Fibroblast of lung (primary cell): Measurements from ENCODE around the gene SLC51B. TPM values are rescaled to one million over a fixed set of nuclear protein-coding genes. Genes with fewer than 3 reads are reported as not detected.
"Not testable (repeated sequence)": the region's sequence is repeated elsewhere in the genome, so short reads cannot be mapped to it uniquely, and the experiment has no call there.

Source experiments
- DNase-seq, 2 donors: peaks; one replicate each; pipeline versions ENCODE4 v3.0.0 to v3.0.0-alpha.2; 2010; ENCODE audit warnings: low read depth in 2 of 2
- H2AFZ ChIP-seq: 2 replicates; pipeline ENCODE4 v1.5.1; 2012; ENCODE audit warnings: low read length, control low read depth, inconsistent platforms
- H3K27ac ChIP-seq: 2 replicates; pipeline ENCODE4 v1.5.1; 2011; ENCODE audit warnings: low read length, control low read depth; ENCODE audit not compliant: insufficient read depth
- H3K27me3 ChIP-seq: 2 replicates; pipeline ENCODE4 v1.5.1; 2011; ENCODE audit warnings: mild to moderate bottlenecking, low read length; ENCODE audit not compliant: control insufficient read depth, insufficient read depth
- H3K36me3 ChIP-seq: 2 replicates; pipeline ENCODE4 v1.5.1; 2011; ENCODE audit warnings: low read length; ENCODE audit not compliant: control insufficient read depth, insufficient read depth
- H3K4me1 ChIP-seq: 2 replicates; pipeline ENCODE4 v1.5.1; 2011; ENCODE audit warnings: low read length; ENCODE audit not compliant: control insufficient read depth, insufficient read depth; ENCODE audit errors: extremely low read depth
- H3K4me2 ChIP-seq: 2 replicates; pipeline ENCODE4 v1.5.1; 2011; ENCODE audit warnings: low read length, control low read depth; ENCODE audit not compliant: insufficient read depth; ENCODE audit errors: extremely low read depth
- H3K4me3 ChIP-seq, 4 experiments: fragments of 200-600 bp in 1 of 4; sonication (generic) in 1 of 4; replicated peaks in 1 of 4; 2 replicates each; pipeline ENCODE4 v1.5.1; 2011 to 2016; ENCODE audit warnings: low read length in 4 of 4, low read depth in 3 of 4, mild to moderate bottlenecking in 3 of 4, control low read depth in 2 of 4, inconsistent platforms in 1 of 4, mixed read lengths in 1 of 4; ENCODE audit not compliant: insufficient read depth in 1 of 4; ENCODE audit errors: control extremely low read depth in 1 of 4
- H3K79me2 ChIP-seq: 2 replicates; pipeline ENCODE4 v1.5.1; 2012; ENCODE audit warnings: mild to moderate bottlenecking, low read length, inconsistent platforms; ENCODE audit not compliant: control insufficient read depth, insufficient read depth
- H3K9ac ChIP-seq: 2 replicates; pipeline ENCODE4 v1.5.1; 2011; ENCODE audit warnings: mild to moderate bottlenecking, low read length, control low read depth; ENCODE audit not compliant: insufficient read depth
- H3K9me3 ChIP-seq: 2 replicates; pipeline ENCODE4 v1.5.1; 2012; ENCODE audit warnings: low read depth, low read length; ENCODE audit not compliant: control insufficient read depth, insufficient read depth
- H4K20me1 ChIP-seq: 2 replicates; pipeline ENCODE4 v1.5.1; 2011; ENCODE audit warnings: low read length; ENCODE audit not compliant: control insufficient read depth, insufficient read depth; ENCODE audit errors: extremely low read depth
- CTCF ChIP-seq, 2 donors: IDR thresholded peaks in 1 of 2; conservative IDR thresholded peaks in 1 of 2; 1 replicate in 1 of 2; 2 replicates in 1 of 2; pipeline ENCODE4 v1.5.1; 2011 to 2012; ENCODE audit warnings: low read length in 2 of 2, control low read depth in 1 of 2, inconsistent platforms in 1 of 2, low read depth in 1 of 2, mild to moderate bottlenecking in 1 of 2
- EZH2 ChIP-seq: IDR thresholded peaks from 2 replicates; pipeline ENCODE4 v1.5.1; 2012; ENCODE audit warnings: low read length, control low read depth, mild to moderate bottlenecking; ENCODE audit errors: missing control alignments
- polyA plus RNA-seq, 2 donors: library from polyadenylated mRNA; depleted of rRNA in 1 of 2; stranded (reverse) in 1 of 2; unstranded in 1 of 2; fragments of >200 nt; gene quantifications; 2 replicates each; pipeline ENCODE4 v1.2.1, GENCODE V29; 2011 to 2012; ENCODE audit warnings: missing spikeins in 1 of 2
- total RNA-seq: library from RNA; depleted of rRNA; stranded (reverse); fragments of >200 nt; gene quantifications from 2 replicates; pipeline ENCODE4 v1.2.1, GENCODE V29; 2014

Gene SLC51B
- total and polyA plus RNA-seq, 2 donors (not counting 1 experiment from before 2014, with no cell fraction given), result 0.66 to 0.98 TPM

- DNase-seq, result no peak
- H3K9ac ChIP-seq, result no peak overlapping the region
- H3K36me3 ChIP-seq, result no peaks in the 10 kb centered on the region
- TF ChIP-seq CTCF (conservative IDR thresholded peaks at IDR 0.05 in 1 of 2, IDR thresholded peaks at IDR 0.05 in 1 of 2; ENCODE audit: low read depth in 1 of 2, low read length in 2 of 2) (no peak), EZH2 (no peak)
- H3K27me3 ChIP-seq, result no peaks in the 10 kb centered on the region
- H3K4me2 ChIP-seq, result no peak overlapping the region
- no peaks in the 10 kb centered on the region for H3K9me3 ChIP-seq
- no peak overlapping the region for H3K27ac ChIP-seq
- H3K79me2 ChIP-seq, result no peaks in the 10 kb centered on the region
- no peak overlapping the region for H2AFZ ChIP-seq
- no peaks in the 10 kb centered on the region for H4K20me1 ChIP-seq
- no peak overlapping the region for H3K4me3 ChIP-seq
- H3K4me1 ChIP-seq, result peaks cover 22% of the 10 kb centered on the region
Observed at GRCh38 chr15:65042776-65043327, 2.3 kb upstream of the SLC51B start.

GRCh38 chr15:65044218-65044617, 969 bp upstream of the SLC51B start:
- H3K4me3 ChIP-seq, H3K27ac ChIP-seq, H3K27me3 ChIP-seq, H2AFZ ChIP-seq, H3K79me2 ChIP-seq, H4K20me1 ChIP-seq, H3K36me3 ChIP-seq, H3K9me3 ChIP-seq, H3K9ac ChIP-seq: not testable (repeated sequence)
- DNase-seq, result peak; percentile 70 to 75
- H3K4me2 ChIP-seq, result peak overlapping the region; percentile 48
- peaks cover 22% of the 10 kb centered on the region for H3K4me1 ChIP-seq

- Histone ChIP-seq H3K36me3 (no peaks in the 10 kb centered on the region), H2AFZ (no peak overlapping the region), H3K27me3 (no peaks in the 10 kb centered on the region), H3K4me2 (no peak overlapping the region), H3K9ac (no peak overlapping the region), H3K79me2 (no peaks in the 10 kb centered on the region), H4K20me1 (no peaks in the 10 kb centered on the region), H3K4me3 (no peak overlapping the region), H3K9me3 (no peaks in the 10 kb centered on the region), H3K4me1 (peaks cover 31% of the 10 kb centered on the region), H3K27ac (no peak overlapping the region)
- no peak for TF ChIP-seq CTCF (conservative IDR thresholded peaks at IDR 0.05 in 1 of 2, IDR thresholded peaks at IDR 0.05 in 1 of 2; ENCODE audit: low read depth in 1 of 2, low read length in 2 of 2)
- no peak for TF ChIP-seq EZH2
- DNase-seq, result peak in 1 of 2 donors; percentile 42
Observed at GRCh38 chr15:65048241-65048640, 3.1 kb downstream of the SLC51B start.
